SK-N-SH treated with all-trans-retinoic acid at 6 μM for 48 hours (cell line): Measurements from ENCODE around the gene PRUNE2.

Source experiments
- CREB5 ChIP-seq: fragments of 250-450 bp; sonication (Bioruptor Pico); IDR thresholded peaks from 2 replicates; pipeline ENCODE4 v1.5.1; 2020; ENCODE audit warnings: low read depth, mild to moderate bottlenecking, moderate library complexity
- GLIS3 ChIP-seq: fragments of 250-450 bp; sonication (Bioruptor Pico); IDR thresholded peaks from 2 replicates; pipeline ENCODE4 v1.5.0; 2020; ENCODE audit warnings: mild to moderate bottlenecking, moderate library complexity
- PATZ1 ChIP-seq: fragments of 250-450 bp; sonication (Bioruptor Pico); IDR thresholded peaks from 2 replicates; pipeline ENCODE4 v1.8.0; 2020; ENCODE audit warnings: mild to moderate bottlenecking, moderate library complexity, borderline replicate concordance
- PPARA ChIP-seq: fragments of 250-450 bp; sonication (Bioruptor Pico); IDR thresholded peaks from 2 replicates; pipeline ENCODE4 v1.5.0; 2020; ENCODE audit warnings: mild to moderate bottlenecking, borderline replicate concordance
- RARB ChIP-seq: fragments of 250-450 bp; sonication (Bioruptor Pico); IDR thresholded peaks from 2 replicates; pipeline ENCODE4 v1.8.0; 2021; ENCODE audit warnings: mild to moderate bottlenecking, moderate library complexity
- TOX ChIP-seq: fragments of 250-450 bp; sonication (Bioruptor Pico); IDR thresholded peaks from 2 replicates; pipeline ENCODE4 v1.8.0; 2021; ENCODE audit warnings: mild to moderate bottlenecking, moderate library complexity, borderline replicate concordance
- ZC3H10 ChIP-seq: fragments of 250-450 bp; sonication (Bioruptor Pico); IDR thresholded peaks from 2 replicates; pipeline ENCODE4 v1.5.1; 2021; ENCODE audit warnings: mild to moderate bottlenecking, moderate library complexity
- ZNF565 ChIP-seq: fragments of 450-650 bp; formaldehyde crosslinking; conservative IDR thresholded peaks from 2 replicates; pipeline ENCODE4 v1.5.0; 2020; ENCODE audit warnings: low read depth, mild to moderate bottlenecking, moderate library complexity
- TF ChIP-seq, protein P1 (sequence below): fragments of 250-450 bp; sonication (Bioruptor Pico); IDR thresholded peaks from 2 replicates; pipeline ENCODE4 v1.5.1; 2021; ENCODE audit warnings: mild to moderate bottlenecking, moderate library complexity

DNA sequence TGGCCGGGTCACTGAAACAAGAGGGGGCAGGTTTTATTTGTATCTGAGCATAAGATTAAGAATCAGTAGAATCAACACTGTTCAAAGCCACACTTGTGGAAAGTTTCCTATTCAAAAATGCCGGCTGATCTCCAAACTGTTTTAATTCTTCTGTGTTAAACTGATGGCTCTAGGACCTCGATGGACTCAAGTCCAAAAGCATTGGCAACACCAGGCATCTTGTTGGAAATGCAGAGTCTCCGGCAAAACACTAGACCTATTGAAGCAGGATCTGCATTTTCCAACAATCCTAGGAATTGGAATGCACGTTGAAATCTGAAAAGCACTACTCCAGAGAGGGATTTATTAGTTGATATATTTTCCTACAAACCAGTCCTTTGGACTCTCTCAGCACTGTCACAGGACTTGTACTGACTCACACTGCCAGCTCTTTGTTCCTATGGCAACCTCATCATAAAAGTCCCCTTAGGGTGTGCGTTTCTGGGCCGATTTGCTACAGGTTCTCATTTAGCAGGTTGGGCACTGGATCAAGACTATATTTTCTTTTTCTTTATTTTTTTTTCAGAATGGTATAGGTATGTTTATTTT is 189.7 kb downstream of the PRUNE2 start:
- TF ChIP-seq ZNF565 (CRISPR knock-in tag): no peak
- TF ChIP-seq TOX (CRISPR knock-in tag): no peak
- no peak for TF ChIP-seq GLIS3
- TF ChIP-seq PPARA: no peak
- TF ChIP-seq, protein P1, sequence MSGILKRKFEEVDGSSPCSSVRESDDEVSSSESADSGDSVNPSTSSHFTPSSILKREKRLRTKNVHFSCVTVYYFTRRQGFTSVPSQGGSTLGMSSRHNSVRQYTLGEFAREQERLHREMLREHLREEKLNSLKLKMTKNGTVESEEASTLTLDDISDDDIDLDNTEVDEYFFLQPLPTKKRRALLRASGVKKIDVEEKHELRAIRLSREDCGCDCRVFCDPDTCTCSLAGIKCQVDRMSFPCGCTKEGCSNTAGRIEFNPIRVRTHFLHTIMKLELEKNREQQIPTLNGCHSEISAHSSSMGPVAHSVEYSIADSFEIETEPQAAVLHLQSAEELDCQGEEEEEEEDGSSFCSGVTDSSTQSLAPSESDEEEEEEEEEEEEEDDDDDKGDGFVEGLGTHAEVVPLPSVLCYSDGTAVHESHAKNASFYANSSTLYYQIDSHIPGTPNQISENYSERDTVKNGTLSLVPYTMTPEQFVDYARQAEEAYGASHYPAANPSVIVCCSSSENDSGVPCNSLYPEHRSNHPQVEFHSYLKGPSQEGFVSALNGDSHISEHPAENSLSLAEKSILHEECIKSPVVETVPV (CRISPR knock-in tag): no peak
- TF ChIP-seq CREB5: no peak
- no peak for TF ChIP-seq ZC3H10 (CRISPR knock-in tag)
- no peak for TF ChIP-seq RARB
- no peak for TF ChIP-seq PATZ1 (CRISPR knock-in tag)
